HG02623 (cell line): ENCODE measurements around the gene FAT1.

Experiments
- ATAC-seq: cut with Tn5 transposase; IDR thresholded peaks from one replicate; pipeline ENCODE4 v1.9.1; 2021; ENCODE audit warnings: moderate library complexity; ENCODE audit not compliant: unreplicated experiment

FAT1 gene

DNA sequence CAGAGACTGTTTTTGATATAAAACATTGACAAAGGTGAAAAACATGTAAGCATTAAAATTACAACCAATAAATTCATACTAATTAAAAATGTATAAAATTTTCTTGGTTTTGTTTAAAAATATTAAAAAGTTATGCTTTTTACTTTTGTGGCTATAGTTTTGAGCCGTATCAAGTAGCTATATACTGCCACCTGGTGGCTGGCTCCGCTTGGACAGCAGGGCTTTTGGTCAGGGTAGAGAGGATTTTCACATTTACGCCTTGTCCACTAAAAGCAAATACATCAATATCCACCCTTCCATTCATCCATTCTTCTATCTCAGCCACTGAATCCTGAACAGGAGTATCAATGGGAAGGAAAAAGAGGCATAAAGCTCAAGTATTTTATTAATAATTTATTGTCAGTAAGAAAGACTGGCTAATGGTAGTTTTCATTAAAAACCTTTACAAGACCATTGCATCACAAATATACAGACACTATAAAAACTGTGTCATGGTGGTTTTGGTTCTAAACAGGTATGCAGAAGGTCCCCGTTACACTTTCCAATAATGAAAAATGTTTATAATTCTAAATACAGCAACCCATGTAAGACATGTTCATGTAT is 136.1 kb downstream of the FAT1 start:
- ATAC-seq: no peak

- ATAC-seq: no peak
These were observed 137.5 kb downstream of the FAT1 start for GRCh38 chr4:186586205-186586604.

- no peak for ATAC-seq
These were observed 138.7 kb downstream of the FAT1 start for GRCh38 chr4:186584912-186585311.

DNA sequence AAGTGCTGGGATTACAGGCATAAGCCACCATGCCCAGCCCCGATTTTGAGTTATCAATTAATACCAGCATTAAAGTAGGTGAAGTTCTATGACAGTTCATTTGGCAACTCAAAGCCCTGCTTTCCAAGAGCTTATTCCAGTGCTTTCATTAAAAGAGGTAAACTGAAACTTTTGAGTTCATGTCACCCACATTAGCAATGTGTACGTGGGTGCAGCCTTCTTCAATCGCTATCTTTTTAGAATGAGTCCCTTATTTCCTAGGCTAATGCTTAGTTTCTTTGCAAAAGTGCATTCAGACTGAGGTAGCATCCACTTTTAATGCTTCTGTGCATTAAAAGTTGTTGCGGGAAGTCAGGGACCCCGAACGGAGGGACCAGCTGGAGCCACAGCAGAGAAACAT is 142.2 kb downstream of the FAT1 start:
- ATAC-seq: no peak

DNA sequence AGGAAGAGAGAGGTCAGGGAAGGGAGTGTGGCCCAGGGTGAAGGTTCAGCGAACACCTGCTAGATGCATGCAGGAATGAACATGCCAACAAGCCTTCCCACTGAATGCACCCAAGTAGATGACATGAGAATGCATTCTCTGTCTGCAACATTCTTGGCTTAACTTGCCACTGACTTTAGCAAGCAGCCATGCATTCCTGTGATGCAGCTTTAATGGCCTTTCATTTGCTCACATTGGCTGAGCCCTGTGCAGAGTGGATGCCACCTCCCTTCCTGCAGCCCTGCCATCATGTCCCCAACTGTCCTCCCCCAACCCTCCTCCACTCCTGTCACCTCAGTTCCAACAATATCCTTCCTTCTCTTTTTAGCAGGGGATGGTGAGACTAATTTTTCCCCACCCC is 143.0 kb downstream of the FAT1 start:
- ATAC-seq: no peak

- no peak for ATAC-seq
These were observed 153.3 kb downstream of the FAT1 start for GRCh38 chr4:186570193-186570996.

GRCh38 chr4:186569533-186570192 is 154.0 kb downstream of the FAT1 start:
- no peak for ATAC-seq

- no peak for ATAC-seq
These were observed 157.6 kb downstream of the FAT1 start for GRCh38 chr4:186566068-186566467.

DNA sequence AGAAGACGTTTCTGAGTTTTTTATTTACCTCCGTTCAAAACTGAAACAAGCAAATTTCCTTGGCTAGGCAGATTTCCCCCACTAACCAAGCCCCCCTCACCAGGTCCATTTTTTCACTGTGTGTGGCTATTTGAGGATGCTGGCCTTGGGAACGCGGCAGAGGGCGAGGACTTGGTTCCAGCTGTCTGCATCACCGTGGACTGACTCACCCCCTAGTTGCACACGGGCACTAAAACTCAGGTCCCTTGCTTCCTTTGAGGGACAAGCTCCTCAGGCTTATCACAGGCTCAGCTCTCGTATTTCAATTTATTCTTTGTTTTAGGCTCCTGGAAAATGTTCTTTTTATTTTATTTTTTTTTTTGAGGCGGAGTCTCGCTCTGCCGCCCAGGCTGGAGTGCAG is 159.9 kb downstream of the FAT1 start:
- no peak for ATAC-seq

GRCh38 chr4:186561748-186562147 is 161.9 kb downstream of the FAT1 start:
- ATAC-seq: no peak

GRCh38 chr4:186560647-186561046 is 163.0 kb downstream of the FAT1 start:
- no peak for ATAC-seq

DNA sequence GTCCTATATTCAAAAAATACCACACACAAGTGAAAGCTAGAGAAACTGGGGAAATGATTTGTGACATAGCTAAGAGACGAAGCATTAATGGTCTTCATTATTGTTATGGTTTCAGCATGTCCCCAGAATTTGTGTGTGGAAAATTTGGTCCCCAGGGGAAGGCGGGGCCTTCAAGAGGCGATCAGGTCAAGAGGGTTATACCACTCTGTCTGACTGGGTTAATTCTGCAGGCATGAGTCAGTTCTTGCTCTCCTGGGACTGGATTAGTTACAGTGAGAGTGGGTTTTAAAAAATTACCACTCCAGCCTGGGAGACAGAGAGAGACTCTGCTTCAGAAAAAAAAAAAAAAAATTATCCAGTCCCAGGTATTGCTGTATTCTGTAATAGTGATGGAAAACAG is 166.2 kb downstream of the FAT1 start:
- no peak for ATAC-seq

- ATAC-seq: no peak
These were observed 166.6 kb downstream of the FAT1 start for GRCh38 chr4:186557061-186557460.

DNA sequence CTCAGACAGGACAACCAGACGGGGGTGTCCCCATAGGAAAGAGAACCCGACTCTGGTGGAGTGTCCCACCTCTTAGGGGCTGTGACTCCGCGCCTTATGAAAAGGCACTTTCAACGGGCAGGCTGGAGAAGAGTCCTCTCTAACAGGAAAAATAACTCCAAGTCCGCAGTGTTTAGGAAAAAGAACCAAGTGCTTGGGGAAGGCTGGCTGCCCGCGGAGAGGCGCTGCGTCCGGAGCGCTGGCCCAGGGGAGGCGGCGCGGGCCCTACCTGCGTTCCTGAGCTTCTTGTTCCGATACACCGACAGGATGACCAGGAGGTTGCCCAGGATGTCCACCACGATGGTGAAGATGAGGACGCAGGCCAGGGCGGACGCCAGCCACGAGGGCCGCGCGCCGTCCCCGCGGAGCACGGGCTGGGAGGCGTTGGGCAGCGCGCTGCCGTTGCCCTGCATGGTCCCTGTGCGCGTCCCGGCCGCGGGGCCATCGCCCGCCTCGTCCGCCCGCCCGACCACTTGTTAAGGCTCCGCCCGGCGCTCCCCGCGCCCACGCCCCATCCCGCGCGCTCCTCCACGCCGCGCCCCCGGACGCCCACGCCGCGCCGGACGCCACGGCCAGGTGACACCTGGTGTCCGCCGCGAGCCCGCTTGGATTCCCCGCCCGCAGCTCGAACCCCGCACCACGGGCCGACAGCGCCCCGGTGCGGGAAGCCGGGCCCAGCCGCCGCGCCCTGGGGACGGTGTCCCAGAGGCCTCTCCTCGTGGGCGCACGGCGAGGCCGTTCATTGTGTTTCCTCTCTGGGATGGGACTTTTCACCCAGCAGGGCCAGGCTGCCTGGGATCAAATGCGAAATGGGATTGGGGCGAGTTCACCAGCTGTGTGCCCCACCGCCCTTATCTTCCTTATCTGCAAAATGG is 168.5 kb downstream of the FAT1 start, which contains the start of gene MTNR1A:
Gene MTNR1A, minus strand, starts transcription at position 654 of the 914 bp plus-strand sequence. Its CDS starts 202 bp downstream, at position 452.
- ATAC-seq: no peak

GRCh38 chr4:186554539-186554913 is 169.1 kb downstream of the FAT1 start:
- no peak for ATAC-seq

DNA sequence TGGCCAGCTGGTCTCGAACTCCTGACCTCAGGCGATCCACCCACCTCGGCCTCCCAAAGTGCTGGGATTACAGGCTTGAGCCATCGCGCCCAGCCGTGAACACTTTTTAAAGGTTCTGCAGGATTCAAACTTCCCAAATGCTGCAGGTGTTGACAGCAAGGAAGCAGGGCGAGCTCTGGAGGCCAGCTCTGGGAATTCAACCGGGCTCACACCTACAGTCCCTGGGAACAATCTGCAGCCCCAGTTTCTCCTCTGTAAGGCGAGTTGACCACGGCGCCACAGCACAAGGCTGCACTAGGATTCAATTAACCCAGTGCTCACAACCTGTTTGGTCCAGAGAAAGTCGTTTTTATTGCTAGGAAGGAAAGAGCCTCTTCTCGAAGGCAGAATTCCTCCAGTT is 169.9 kb downstream of the FAT1 start:
- ATAC-seq: no peak

DNA sequence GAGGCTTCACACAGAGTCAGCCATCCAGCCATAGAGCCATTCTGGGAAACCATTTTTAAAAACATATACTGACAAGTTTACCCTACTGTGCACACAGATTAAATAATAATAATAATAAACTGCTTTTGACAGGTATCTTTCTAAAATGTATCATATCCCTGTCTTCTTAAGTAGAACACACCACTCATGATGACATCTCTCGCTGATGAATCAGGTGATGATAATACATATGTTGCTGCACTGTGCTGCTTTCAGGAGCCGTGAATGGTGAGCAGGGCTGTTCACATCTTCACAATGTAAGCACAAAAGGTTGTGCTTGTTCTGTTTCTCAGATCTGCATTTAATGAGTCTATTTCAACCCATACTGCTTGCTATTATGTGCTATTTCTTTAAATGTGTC is 171.8 kb downstream of the FAT1 start:
- no peak for ATAC-seq

GRCh38 chr4:186545436-186545835 is 178.2 kb downstream of the FAT1 start:
- no peak for ATAC-seq

- no peak for ATAC-seq
These were observed 180.4 kb downstream of the FAT1 start for GRCh38 chr4:186543206-186543605.

GRCh38 chr4:186541801-186542200 is 181.9 kb downstream of the FAT1 start:
- ATAC-seq: no peak
